Sigmoid colon (tissue), 7 donors: ENCODE results near the gene TUBAL3. TPM values are rescaled to one million over a fixed set of nuclear protein-coding genes. Genes with fewer than 3 reads are reported as not detected.

Experiments used
- DNase-seq: peaks from one replicate; pipeline ENCODE4 v3.0.0-alpha.2; 2019
- H3K27ac ChIP-seq, 4 donors: fragments of 200-600 bp; sonication (generic); one replicate each; pipeline ENCODE4 v1.5.1; 2016 to 2019; ENCODE audit warnings: mild to moderate bottlenecking in 1 of 4
- H3K27me3 ChIP-seq, 3 donors: fragments of 200-600 bp; sonication (generic); one replicate each; pipeline ENCODE4 v1.5.1; 2019; ENCODE audit warnings: mild to moderate bottlenecking in 1 of 3
- H3K36me3 ChIP-seq, 4 donors: fragments of 200-600 bp; sonication (generic); one replicate each; pipeline ENCODE4 v1.5.1; 2016 to 2019
- H3K4me1 ChIP-seq, 4 donors: fragments of 200-600 bp; sonication (generic); one replicate each; pipeline ENCODE4 v1.5.1; 2017 to 2019
- H3K4me3 ChIP-seq, 4 donors: fragments of 200-600 bp; sonication (generic); one replicate each; pipeline ENCODE4 v1.5.1; 2017 to 2019; ENCODE audit warnings: mild to moderate bottlenecking in 2 of 4, moderate library complexity in 1 of 4
- H3K9me3 ChIP-seq, 4 donors: fragments of 200-600 bp in 3 of 4; sonication (generic) in 3 of 4; one replicate each; pipeline versions ENCODE4 v1.5.1 to v1.6.1; 2013 to 2019
- EP300 ChIP-seq, 4 donors: sonication (generic); formaldehyde crosslinking; IDR thresholded peaks; one replicate each; pipeline ENCODE4 v1.6.1; 2017; ENCODE audit warnings: antibody characterized with exemption in 4 of 4
- POLR2A ChIP-seq, 2 donors: fragments of 450-650 bp; IDR thresholded peaks; one replicate each; pipeline ENCODE4 v1.6.1; 2016; ENCODE audit warnings: antibody characterized with exemption in 2 of 2, mild to moderate bottlenecking in 2 of 2, moderate library complexity in 2 of 2
- POLR2AphosphoS5 ChIP-seq, 4 donors: sonication (generic); formaldehyde crosslinking; IDR thresholded peaks; one replicate each; pipeline ENCODE4 v1.6.1; 2017; ENCODE audit warnings: antibody characterized with exemption in 4 of 4
- whole genome bisulfite sequencing, 2 donors: extraction: QIAGEN DNeasy Blood & Tissue Kit; methylation state at CpG; one replicate each; pipeline ENCODE4 v1.1.7; 2013; 5-methylcytosine and 5-hydroxymethylcytosine counted together
- intact Hi-C: fragments of 100-400 bp; cut with DNase I; formaldehyde crosslinking; loops from one replicate; pipeline ENCODE4 v1.15.1; 2023
- polyA plus RNA-seq, 3 donors: library from polyadenylated mRNA; stranded (reverse); fragments of 200-250 nt; gene quantifications; one replicate each; pipeline ENCODE4 v1.2.3, GENCODE V29; 2013
- total RNA-seq, 4 donors: library from RNA; depleted of rRNA; stranded (reverse); fragments of >200 nt; gene quantifications; one replicate each; pipeline ENCODE4 v1.1.0, GENCODE V29; 2016
- TF ChIP-seq, protein P1 (sequence below), 4 experiments: fragments of 450-650 bp in 3 of 4; fragments of 200-600 bp in 1 of 4; IDR thresholded peaks; one replicate each; pipeline ENCODE4 v1.5.1; 2016 to 2019; ENCODE audit warnings: antibody characterized with exemption in 4 of 4, mild to moderate bottlenecking in 3 of 4, moderate library complexity in 2 of 4
- donor health status: healthy with polysubstance abuse.
- donor health status: Bipolar disorder and iron deficiency.
- donor health status: healthy.

Gene TUBAL3
- total and polyA plus RNA-seq, 7 donors, result 15.3 to 52.2 (median 40.8) TPM; not detected in 4

DNA sequence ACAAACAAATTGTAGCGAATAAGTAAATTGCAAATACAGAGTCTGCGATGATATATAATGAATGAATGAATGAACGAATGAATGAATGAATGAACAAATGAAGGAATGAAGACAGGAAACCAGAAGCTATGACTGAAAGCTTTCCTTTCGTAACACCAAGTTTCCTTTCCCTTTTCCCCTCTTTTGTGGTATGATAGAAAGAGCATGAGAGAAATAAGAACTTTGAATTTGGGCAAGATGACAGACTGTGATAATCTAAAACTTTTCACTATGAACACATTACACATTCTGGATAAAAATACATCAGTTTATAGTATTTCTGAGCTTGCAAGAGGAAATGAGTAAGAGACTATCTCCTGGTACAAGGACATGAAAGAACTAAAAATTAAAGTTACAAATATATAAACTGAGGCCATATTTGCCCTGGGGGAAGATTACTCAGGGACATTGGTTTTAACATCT, 48.3 kb downstream of the TUBAL3 start:
- Histone ChIP-seq H3K36me3 (no peaks in the 10 kb centered on the region), H3K27ac (no peak overlapping the region), H3K9me3 (no peaks in the 10 kb centered on the region), H3K27me3 (peaks cover 0 to 20% (median 0%) of the 10 kb centered on the region in 3 donors), H3K4me1 (no peaks in the 10 kb centered on the region), H3K4me3 (no peak overlapping the region)
- intact Hi-C loops, result no loop called here
- TF ChIP-seq POLR2A (IDR thresholded peaks at IDR 0.05), result no peak
- no peak for TF ChIP-seq POLR2AphosphoS5 (IDR thresholded peaks at IDR 0.05)
- no peak for TF ChIP-seq EP300 (IDR thresholded peaks at IDR 0.05)
- TF ChIP-seq, protein P1, sequence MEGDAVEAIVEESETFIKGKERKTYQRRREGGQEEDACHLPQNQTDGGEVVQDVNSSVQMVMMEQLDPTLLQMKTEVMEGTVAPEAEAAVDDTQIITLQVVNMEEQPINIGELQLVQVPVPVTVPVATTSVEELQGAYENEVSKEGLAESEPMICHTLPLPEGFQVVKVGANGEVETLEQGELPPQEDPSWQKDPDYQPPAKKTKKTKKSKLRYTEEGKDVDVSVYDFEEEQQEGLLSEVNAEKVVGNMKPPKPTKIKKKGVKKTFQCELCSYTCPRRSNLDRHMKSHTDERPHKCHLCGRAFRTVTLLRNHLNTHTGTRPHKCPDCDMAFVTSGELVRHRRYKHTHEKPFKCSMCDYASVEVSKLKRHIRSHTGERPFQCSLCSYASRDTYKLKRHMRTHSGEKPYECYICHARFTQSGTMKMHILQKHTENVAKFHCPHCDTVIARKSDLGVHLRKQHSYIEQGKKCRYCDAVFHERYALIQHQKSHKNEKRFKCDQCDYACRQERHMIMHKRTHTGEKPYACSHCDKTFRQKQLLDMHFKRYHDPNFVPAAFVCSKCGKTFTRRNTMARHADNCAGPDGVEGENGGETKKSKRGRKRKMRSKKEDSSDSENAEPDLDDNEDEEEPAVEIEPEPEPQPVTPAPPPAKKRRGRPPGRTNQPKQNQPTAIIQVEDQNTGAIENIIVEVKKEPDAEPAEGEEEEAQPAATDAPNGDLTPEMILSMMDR (IDR thresholded peaks at IDR 0.05), result no peak
- WGBS, 2 donors, result 86 to 87% methylated on average over 4 of the region's 4 CpGs
- no peak for DNase-seq

- no peak for TF ChIP-seq POLR2AphosphoS5 (IDR thresholded peaks at IDR 0.05)
- TF ChIP-seq POLR2A (IDR thresholded peaks at IDR 0.05), result no peak
- no peak for TF ChIP-seq EP300 (IDR thresholded peaks at IDR 0.05)
- Histone ChIP-seq H3K9me3 (no peaks in the 10 kb centered on the region), H3K36me3 (no peaks in the 10 kb centered on the region), H3K27ac (no peak overlapping the region), H3K4me3 (no peak overlapping the region), H3K27me3 (peaks cover 0 to 20% (median 0%) of the 10 kb centered on the region in 3 donors), H3K4me1 (no peaks in the 10 kb centered on the region)
- intact Hi-C loops, result no loop called here
- no peak for DNase-seq
- 83 to 90% methylated on average over 6 of the region's 6 CpGs for WGBS, 2 donors
Measured at GRCh38 chr10:5355594-5356301, 48.9 kb downstream of the TUBAL3 start.

- Histone ChIP-seq H3K27me3 (peaks cover 0 to 15% (median 0%) of the 10 kb centered on the region in 3 donors), H3K4me3 (no peak overlapping the region), H3K36me3 (no peaks in the 10 kb centered on the region), H3K27ac (no peak overlapping the region), H3K9me3 (no peaks in the 10 kb centered on the region), H3K4me1 (no peaks in the 10 kb centered on the region)
- 55 to 74% methylated on average over 3 of the region's 3 CpGs for WGBS, 2 donors
- DNase-seq, result no peak
- TF ChIP-seq POLR2AphosphoS5 (IDR thresholded peaks at IDR 0.05) (no peak), EP300 (IDR thresholded peaks at IDR 0.05) (no peak), POLR2A (IDR thresholded peaks at IDR 0.05) (no peak)
- TF ChIP-seq, protein P1 (IDR thresholded peaks at IDR 0.05), result no peak
- intact Hi-C loops, result no loop called here
Measured at GRCh38 chr10:5354068-5354467, 50.6 kb downstream of the TUBAL3 start.

DNA sequence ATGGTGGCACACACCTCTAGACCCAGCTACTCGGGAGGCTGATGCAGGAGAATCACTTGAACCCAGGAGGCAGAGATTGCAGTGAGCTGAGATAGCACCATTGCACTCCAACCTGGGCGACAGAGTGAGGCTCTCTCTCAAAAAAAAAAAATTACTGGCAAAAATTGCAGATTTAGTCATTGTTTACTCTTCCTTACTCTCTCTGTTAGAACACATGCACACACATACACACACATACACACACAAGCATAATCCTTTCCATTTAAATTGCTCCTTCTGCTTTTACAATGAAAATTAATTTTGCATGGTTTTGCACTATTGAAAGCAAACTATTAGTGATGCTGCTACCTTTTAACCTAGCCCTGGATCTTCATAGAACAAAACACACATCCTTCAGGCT, 55.3 kb downstream of the TUBAL3 start:
- WGBS, 2 donors, result 83 to 84% methylated on average over 2 of the region's 2 CpGs
- no peak overlapping the region for H3K27ac ChIP-seq
- no peaks in the 10 kb centered on the region for H3K4me1 ChIP-seq
- no peaks in the 10 kb centered on the region for H3K36me3 ChIP-seq
- H3K27me3 ChIP-seq, result no peaks in the 10 kb centered on the region
- no peaks in the 10 kb centered on the region for H3K9me3 ChIP-seq
- no peak overlapping the region for H3K4me3 ChIP-seq
- DNase-seq, result no peak
- TF ChIP-seq, protein P1 (IDR thresholded peaks at IDR 0.05), result no peak
- TF ChIP-seq POLR2AphosphoS5 (IDR thresholded peaks at IDR 0.05), result no peak
- no peak for TF ChIP-seq EP300 (IDR thresholded peaks at IDR 0.05)
- no peak for TF ChIP-seq POLR2A (IDR thresholded peaks at IDR 0.05)
- intact Hi-C loops, result no loop called here

GRCh38 chr10:5346881-5347280, 57.7 kb downstream of the TUBAL3 start:
- 78 to 92% methylated on average over 4 of the region's 4 CpGs for WGBS, 2 donors

More at GRCh38 chr10:5346881-5347280, 57.7 kb downstream of the TUBAL3 start:
- Histone ChIP-seq H3K27me3 (no peaks in the 10 kb centered on the region), H3K4me3 (no peak overlapping the region), H3K36me3 (no peaks in the 10 kb centered on the region), H3K9me3 (no peaks in the 10 kb centered on the region), H3K27ac (no peak overlapping the region), H3K4me1 (no peaks in the 10 kb centered on the region)
- DNase-seq, result no peak
- no peak for TF ChIP-seq EP300 (IDR thresholded peaks at IDR 0.05)
- TF ChIP-seq POLR2A (IDR thresholded peaks at IDR 0.05), result no peak
- TF ChIP-seq, protein P1 (IDR thresholded peaks at IDR 0.05), result no peak
- TF ChIP-seq POLR2AphosphoS5 (IDR thresholded peaks at IDR 0.05), result no peak
- intact Hi-C loops, result no loop called here
